Natural killer cell (primary cell): ENCODE results near the gene TMEM107. TPM values are rescaled to one million over a fixed set of nuclear protein-coding genes. Genes with fewer than 3 reads are reported as not detected.
A peak's percentile ranks its signal among the peaks of the same experiment; 100 is the strongest.

ENCODE experiments used
- ATAC-seq, 3 donors: fragments of 150-1000 bp in 2 of 3; fragments of 200-7000 bp in 1 of 3; cut with Tn5 transposase; 1 replicate in 1 of 3; 2 replicates in 2 of 3; pipeline ENCODE4 v1.10.0; 2021; ENCODE audit warnings: mild to moderate bottlenecking in 2 of 3, moderate library complexity in 2 of 3
- DNase-seq, 2 donors: peaks; one replicate each; pipeline versions ENCODE4 v3.0.0 to v3.0.0-alpha.2; 2013 to 2021; ENCODE audit warnings: mixed read lengths in 1 of 2
- H3K27ac ChIP-seq: one replicate; pipeline ENCODE4 v1.5.1; 2013; ENCODE audit warnings: mild to moderate bottlenecking, low read length
- H3K27me3 ChIP-seq: one replicate; pipeline ENCODE4 v1.6.1; 2013; ENCODE audit warnings: low read length; ENCODE audit not compliant: control insufficient read depth, insufficient read depth
- H3K36me3 ChIP-seq: one replicate; pipeline ENCODE4 v1.6.1; 2013; ENCODE audit warnings: low read length; ENCODE audit not compliant: control insufficient read depth, insufficient read depth
- H3K4me1 ChIP-seq: one replicate; pipeline ENCODE4 v1.6.1; 2013; ENCODE audit warnings: low read length; ENCODE audit not compliant: control insufficient read depth, insufficient read depth
- H3K4me3 ChIP-seq: one replicate; pipeline ENCODE4 v1.5.1; 2013; ENCODE audit warnings: low read length
- H3K9me3 ChIP-seq: one replicate; pipeline ENCODE4 v1.6.1; 2013; ENCODE audit warnings: low read length; ENCODE audit not compliant: control insufficient read depth, insufficient read depth
- H3K27ac Mint-ChIP-seq, 2 donors: one replicate each; pipeline ENCODE4 v1.8.0; 2022; ENCODE audit warnings: mild to moderate bottlenecking in 2 of 2, mixed read lengths in 2 of 2, moderate library complexity in 1 of 2
- H3K27me3 Mint-ChIP-seq, 2 donors: one replicate each; pipeline ENCODE4 v1.8.0; 2022; ENCODE audit warnings: low read depth in 2 of 2, mixed read lengths in 2 of 2
- H3K36me3 Mint-ChIP-seq: one replicate; pipeline ENCODE4 v1.8.0; 2022; ENCODE audit warnings: mixed read lengths
- H3K4me1 Mint-ChIP-seq, 2 donors: one replicate each; pipeline ENCODE4 v1.8.0; 2022; ENCODE audit warnings: mixed read lengths in 2 of 2
- H3K4me3 Mint-ChIP-seq: one replicate; pipeline ENCODE4 v1.8.0; 2022; ENCODE audit warnings: mild to moderate bottlenecking, moderate library complexity, mixed read lengths
- H3K9me3 Mint-ChIP-seq, 2 donors: one replicate each; pipeline ENCODE4 v1.8.0; 2022; ENCODE audit warnings: mixed read lengths in 2 of 2
- WGBS: methylation state at CpG from one replicate; pipeline ENCODE4 v1.1.7; 2013; ENCODE audit warnings: missing lambda C conversion rate; ENCODE audit not compliant: insufficient coverage; 5-methylcytosine and 5-hydroxymethylcytosine counted together
- intact Hi-C: fragments of 100-400 bp; cut with micrococcal nuclease; formaldehyde crosslinking; loops from one replicate; pipeline ENCODE4 v1.14.2; 2022
- total RNA-seq, 4 donors: library from RNA; stranded (reverse); fragments of 120-200 nt in 1 of 4; gene quantifications; one replicate each; pipeline versions ENCODE4 v1.2.3 to v1.2.4, GENCODE V29; 2013 to 2022
- TF ChIP-seq, protein P1 (sequence below): fragments of 200-600 bp; IDR thresholded peaks from one replicate; pipeline ENCODE4 v1.8.0; 2022; ENCODE audit warnings: antibody characterized with exemption

The TMEM107 gene
- total RNA-seq, 3 donors from 2014 or later (not counting 1 experiment from before 2014, with no cell fraction given), result 48.9 to 101 (median 96.1) TPM

DNA sequence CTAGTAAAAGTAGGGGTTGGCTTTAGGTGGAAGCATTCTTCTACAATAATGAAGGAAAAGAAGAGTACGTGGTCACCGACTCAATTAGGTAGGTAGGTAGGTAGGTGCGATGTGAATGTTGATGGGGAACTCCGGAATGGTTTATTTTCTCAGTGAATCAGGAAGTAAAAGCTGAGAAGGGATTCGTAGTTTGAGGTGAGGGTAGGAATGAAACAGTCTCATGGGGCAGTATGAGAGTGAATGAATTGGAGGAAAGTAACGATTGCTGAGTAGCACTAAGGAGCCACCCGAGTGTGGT is 37.9 kb downstream of the TMEM107 start:
- Histone ChIP-seq H3K4me3 (peak overlapping the region; percentile 65), H3K4me1 (peaks cover 28% of the 10 kb centered on the region), H3K27ac (peak overlapping the region; percentile 96), H3K27me3 (no peaks in the 10 kb centered on the region), H3K36me3 (peaks cover 22% of the 10 kb centered on the region), H3K9me3 (no peaks in the 10 kb centered on the region)
- Mint-ChIP-seq H3K36me3 (no peaks in the 10 kb centered on the region), H3K4me1 (no peaks in the 10 kb centered on the region), H3K27me3 (no peaks in the 10 kb centered on the region), H3K4me3 (no peak overlapping the region), H3K9me3 (no peaks in the 10 kb centered on the region), H3K27ac (no peak overlapping the region)
- intact Hi-C loops, result loop anchor here (1.0 to 5.0 kb wide), 5 partner anchors 13 to 906 kb away; partner anchors contain the start of gene DVL2
- ATAC-seq, result no peak
- no peak for DNase-seq
- 0% methylated on average over 7 of the region's 7 CpGs for WGBS
- TF ChIP-seq, protein P1, sequence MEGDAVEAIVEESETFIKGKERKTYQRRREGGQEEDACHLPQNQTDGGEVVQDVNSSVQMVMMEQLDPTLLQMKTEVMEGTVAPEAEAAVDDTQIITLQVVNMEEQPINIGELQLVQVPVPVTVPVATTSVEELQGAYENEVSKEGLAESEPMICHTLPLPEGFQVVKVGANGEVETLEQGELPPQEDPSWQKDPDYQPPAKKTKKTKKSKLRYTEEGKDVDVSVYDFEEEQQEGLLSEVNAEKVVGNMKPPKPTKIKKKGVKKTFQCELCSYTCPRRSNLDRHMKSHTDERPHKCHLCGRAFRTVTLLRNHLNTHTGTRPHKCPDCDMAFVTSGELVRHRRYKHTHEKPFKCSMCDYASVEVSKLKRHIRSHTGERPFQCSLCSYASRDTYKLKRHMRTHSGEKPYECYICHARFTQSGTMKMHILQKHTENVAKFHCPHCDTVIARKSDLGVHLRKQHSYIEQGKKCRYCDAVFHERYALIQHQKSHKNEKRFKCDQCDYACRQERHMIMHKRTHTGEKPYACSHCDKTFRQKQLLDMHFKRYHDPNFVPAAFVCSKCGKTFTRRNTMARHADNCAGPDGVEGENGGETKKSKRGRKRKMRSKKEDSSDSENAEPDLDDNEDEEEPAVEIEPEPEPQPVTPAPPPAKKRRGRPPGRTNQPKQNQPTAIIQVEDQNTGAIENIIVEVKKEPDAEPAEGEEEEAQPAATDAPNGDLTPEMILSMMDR, result no peak

DNA sequence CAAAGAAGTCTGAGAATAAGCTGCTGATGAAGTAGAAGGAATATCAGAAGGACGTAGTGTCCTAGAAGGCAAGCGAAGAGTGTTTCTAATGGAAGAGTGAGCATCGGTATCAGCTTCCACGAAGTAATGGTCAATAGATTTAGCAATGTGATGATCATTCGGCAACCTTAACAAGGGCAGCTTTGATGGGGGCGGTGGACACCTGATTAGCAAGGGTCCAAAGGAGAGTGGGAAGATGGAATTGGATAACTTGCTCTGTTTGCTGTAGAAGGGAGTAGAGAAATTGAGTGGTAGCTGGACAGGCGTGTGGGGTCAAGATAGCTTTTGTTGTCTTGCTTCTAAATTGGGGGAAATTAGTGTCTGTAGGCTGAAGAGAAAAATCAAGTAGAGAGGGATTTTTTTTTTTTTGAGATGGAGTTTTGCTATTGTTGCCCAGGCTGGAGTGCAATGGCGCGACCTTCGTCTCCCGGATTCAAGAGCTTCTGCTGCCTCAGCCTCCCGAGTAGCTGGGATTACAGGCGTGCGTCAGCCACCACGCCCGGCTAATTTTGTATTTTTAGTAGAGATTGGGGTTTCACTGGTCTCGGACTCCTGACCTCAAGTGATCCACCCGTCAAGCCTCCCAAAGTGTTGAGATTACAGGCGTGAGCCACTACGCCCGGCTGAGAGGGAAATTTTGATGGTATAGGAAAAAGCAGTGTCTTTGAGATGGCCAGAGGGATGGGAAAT is 38.4 kb downstream of the TMEM107 start:
- intact Hi-C loops, result loop anchor here (1.0 to 5.0 kb wide), 5 partner anchors 13 to 906 kb away; partner anchors contain the start of gene DVL2
- Histone ChIP-seq H3K27ac (peak overlapping the region; percentile 96), H3K9me3 (no peaks in the 10 kb centered on the region), H3K27me3 (no peaks in the 10 kb centered on the region), H3K4me1 (peaks cover 28% of the 10 kb centered on the region), H3K36me3 (peaks cover 22% of the 10 kb centered on the region), H3K4me3 (peak overlapping the region; percentile 65)
- DNase-seq (no peak), ATAC-seq (no peak)
- WGBS, result 25% methylated on average over 21 of the region's 21 CpGs
- no peaks in the 10 kb centered on the region for H3K4me1 Mint-ChIP-seq
- no peaks in the 10 kb centered on the region for H3K36me3 Mint-ChIP-seq
- TF ChIP-seq, protein P1, result no peak
- H3K9me3 Mint-ChIP-seq, result no peaks in the 10 kb centered on the region
- no peak overlapping the region for H3K4me3 Mint-ChIP-seq
- no peak overlapping the region for H3K27ac Mint-ChIP-seq
- no peaks in the 10 kb centered on the region for H3K27me3 Mint-ChIP-seq

DNA sequence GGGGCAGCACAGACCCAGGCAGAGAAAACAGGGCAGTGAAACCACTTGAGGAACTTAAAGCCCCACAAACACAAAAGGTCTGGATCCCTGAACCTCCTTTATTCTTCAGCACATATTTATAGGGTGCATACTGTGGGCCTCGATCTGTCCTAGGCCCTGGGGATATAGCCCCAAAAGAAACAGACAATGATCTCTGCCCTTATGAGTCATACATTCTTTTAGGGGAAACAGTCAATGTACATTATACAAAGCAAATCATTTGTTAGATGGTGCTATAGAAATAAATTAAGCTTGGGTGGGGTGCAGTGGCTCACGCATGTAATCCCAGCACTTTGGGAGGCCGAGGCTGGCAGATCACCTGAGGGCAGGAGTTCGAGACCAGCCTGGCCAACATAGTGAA is 42.2 kb downstream of the TMEM107 start:
- Histone ChIP-seq H3K36me3 (no peaks in the 10 kb centered on the region), H3K4me3 (no peak overlapping the region), H3K27me3 (no peaks in the 10 kb centered on the region), H3K27ac (no peak overlapping the region), H3K4me1 (peaks cover 13% of the 10 kb centered on the region), H3K9me3 (no peaks in the 10 kb centered on the region)
- 85% methylated on average over 4 of the region's 4 CpGs for WGBS
- TF ChIP-seq, protein P1, result no peak
- intact Hi-C loops, result no loop called here
- H3K4me3 Mint-ChIP-seq, result no peak overlapping the region
- no peaks in the 10 kb centered on the region for H3K36me3 Mint-ChIP-seq
- peaks cover 10 to 12% of the 10 kb centered on the region in 2 donors for H3K27me3 Mint-ChIP-seq
- H3K27ac Mint-ChIP-seq, result no peak overlapping the region
- no peak for ATAC-seq
- no peaks in the 10 kb centered on the region for H3K9me3 Mint-ChIP-seq
- no peak for DNase-seq
- no peaks in the 10 kb centered on the region for H3K4me1 Mint-ChIP-seq

DNA sequence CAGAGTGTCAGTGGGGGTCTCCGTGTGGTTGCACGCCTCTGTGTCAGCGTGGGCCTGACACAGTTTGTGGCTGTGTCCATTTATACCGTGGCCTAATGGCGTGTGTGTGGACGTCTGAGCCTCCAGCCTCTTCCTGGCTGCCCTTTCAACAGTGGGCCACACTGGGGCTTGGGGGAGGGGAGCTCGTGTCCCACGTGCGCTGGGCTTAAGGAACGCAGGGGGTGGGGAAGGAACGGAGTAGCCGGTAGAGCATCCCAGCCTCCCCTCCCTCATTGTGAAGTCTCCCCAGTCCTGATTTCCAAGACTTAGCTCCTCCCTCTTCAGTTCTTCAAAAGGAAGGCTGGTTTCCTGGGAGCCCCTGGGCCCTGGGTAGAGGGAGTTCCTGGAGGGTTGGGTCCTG is 42.8 kb downstream of the TMEM107 start:
- Mint-ChIP-seq H3K9me3 (no peaks in the 10 kb centered on the region), H3K4me3 (no peak overlapping the region), H3K36me3 (no peaks in the 10 kb centered on the region), H3K27ac (no peak overlapping the region), H3K27me3 (peaks cover 10 to 12% of the 10 kb centered on the region in 2 donors), H3K4me1 (no peaks in the 10 kb centered on the region)
- intact Hi-C loops, result no loop called here
- ATAC-seq (no peak), DNase-seq (no peak)
- WGBS, result 88% methylated on average over 12 of the region's 12 CpGs
- Histone ChIP-seq H3K4me3 (no peak overlapping the region), H3K36me3 (no peaks in the 10 kb centered on the region), H3K27ac (no peak overlapping the region), H3K4me1 (peaks cover 9% of the 10 kb centered on the region), H3K9me3 (no peaks in the 10 kb centered on the region), H3K27me3 (no peaks in the 10 kb centered on the region)
- TF ChIP-seq, protein P1, result no peak
